Measurements from ENCODE around the gene GYS2.
"Not testable (repeated sequence)": the region's sequence is repeated elsewhere in the genome, so short reads cannot be mapped to it uniquely, and the experiment has no call there.

Gene GYS2

DNA sequence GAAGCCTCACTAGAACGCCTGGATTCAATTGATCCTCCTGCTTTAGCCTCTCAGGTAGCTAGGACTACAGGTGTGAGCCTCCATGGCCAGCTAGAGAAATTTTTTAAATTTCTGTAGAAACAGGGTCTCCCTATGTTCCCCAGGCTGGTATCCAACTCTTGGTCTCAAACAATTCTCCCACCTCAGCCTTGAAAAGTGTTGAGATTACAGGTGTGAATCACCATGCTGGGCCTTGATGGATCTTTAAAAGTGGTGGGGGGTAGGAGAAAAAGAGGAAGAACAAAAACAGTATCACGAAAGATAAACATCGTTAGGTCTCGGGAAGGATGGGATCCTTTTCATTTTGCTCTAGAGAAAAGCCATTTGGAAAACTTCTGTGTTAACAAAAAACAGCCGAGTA is 4.5 kb downstream of the GYS2 start:
- DNase-seq (ENCODE audit: low read depth): no peak

DNA sequence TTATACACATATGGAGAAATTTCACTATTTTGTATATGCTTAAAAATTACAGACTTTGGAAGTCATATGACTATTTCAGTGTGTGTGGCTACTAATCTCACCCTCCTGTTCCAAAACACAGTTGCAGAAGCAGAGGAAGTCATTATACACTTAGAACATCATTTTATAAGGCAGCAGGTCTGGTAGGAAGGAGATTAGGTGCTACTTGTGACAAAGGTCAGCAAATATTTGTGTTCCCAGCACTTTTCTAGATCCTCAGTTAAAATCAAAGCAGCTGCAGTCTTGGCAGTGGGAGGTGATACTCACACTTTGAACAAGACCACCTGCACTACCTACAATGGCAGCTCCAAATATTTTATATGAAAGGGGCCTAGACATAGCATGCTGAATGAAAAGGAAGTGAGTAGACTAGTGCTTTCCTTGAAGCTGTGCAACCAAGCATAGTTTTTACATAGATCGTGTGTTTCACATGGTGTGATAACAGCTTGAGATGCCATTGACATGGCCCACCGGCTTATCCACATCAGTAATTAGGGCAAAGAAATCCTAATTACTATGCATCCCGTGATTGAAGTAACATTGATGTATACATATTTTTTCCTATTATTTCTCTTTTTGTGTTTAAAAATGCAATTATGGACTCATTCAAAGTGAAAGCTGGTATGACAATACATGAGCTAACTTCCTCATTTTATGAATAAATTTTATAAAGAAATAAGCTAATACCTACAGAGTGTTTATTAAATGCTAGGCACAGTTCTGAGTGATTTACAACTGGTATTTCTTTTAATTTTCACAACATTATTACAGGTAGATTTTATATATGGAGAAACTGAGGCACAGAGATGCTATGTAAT is 5.3 kb downstream of the GYS2 start:
- no peak for DNase-seq (ENCODE audit: low read depth)

DNA sequence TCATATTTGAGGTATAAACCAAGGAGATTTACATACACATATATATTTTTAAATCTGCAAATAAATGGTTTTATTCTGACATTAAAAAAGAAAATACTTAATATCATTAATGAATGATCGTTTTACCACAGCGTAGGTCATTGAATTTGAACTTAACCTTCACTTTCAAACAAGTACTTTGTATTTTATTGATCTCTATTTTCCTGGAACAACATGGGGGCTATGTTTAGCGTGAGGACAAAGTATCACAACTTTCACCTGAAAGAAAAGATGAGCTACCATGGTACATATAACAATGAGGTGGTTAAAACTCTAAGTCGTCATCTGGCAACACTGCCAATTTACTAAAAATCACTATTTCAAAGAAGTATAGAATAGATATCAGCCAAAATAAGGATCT is 6.0 kb downstream of the GYS2 start:
- DNase-seq (ENCODE audit: low read depth): no peak

DNA sequence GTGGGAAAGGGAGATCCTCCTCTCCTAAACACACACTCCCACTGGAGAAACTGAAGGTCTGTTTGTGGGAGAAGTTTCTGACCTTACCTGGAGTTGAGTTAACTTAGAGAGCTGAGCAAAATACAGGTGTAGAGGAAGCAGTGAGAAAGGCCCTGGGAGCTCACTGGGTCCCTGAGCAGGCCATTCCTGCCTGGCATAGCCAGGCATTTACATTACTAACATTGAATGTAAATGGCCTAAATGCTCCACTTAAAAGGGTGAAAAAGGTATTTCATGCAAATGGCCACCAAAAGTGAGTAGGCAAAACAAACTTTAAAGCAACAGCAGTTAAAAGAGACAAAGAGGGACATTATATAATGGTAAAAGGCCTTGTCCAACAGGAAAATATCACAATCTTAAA is 9.3 kb downstream of the GYS2 start:
- DNase-seq (ENCODE audit: low read depth): not testable (repeated sequence)

DNA sequence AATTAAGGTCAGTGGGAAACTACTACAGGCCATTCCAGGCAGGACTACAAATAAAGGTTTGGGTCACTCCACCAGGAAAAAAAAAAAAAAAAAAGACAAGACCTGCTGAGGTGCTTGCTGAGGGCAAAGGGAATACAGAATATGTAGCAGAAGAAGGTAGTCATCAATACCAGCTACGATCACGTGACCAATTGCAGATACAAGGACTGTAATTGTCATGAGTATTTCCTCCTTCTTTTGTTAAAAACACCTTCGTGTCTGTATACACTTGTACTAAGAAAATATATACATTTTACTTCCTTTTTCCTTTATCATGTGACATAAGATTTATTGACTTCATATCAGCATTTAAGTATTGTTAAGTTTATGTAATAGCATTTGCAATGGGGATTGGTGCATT is 19.2 kb downstream of the GYS2 start:
- no peak for DNase-seq (ENCODE audit: low read depth)

DNA sequence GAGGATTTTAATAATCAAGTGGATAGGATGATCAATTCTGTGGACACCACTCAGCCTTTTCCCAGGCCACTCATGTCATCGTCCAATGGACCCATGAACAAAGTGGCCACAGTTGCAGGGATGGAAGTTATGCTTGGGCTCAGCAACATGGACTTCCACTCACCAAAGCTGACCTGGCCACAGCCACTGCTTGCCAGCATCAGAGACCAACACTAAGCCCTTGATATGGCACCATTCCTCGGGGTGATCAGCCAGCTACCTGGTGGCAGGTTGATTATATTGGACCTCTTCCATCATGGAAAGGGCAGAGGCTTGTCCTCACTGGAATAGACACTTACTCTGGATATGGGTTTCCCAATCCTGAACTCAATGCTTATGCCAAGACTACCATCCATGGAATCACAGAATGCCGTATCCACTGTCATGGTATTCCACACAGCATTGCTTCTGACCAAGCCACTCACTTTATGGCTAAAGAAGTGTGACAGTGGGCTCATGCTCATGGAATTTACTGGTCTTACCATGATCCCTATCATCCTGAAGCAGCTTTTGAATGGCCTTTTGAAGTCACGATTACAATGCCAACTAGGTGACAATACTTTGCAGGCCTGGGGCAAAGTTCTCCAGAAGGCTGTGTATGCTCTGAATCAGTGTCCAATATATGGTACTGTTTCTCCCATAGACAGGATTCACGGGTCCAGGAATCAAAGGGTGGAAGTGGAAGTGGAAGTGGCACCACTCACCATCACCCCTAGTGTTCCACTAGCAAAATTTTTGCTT is 20.1 kb downstream of the GYS2 start:
- not testable (repeated sequence) for DNase-seq (ENCODE audit: low read depth)

DNA sequence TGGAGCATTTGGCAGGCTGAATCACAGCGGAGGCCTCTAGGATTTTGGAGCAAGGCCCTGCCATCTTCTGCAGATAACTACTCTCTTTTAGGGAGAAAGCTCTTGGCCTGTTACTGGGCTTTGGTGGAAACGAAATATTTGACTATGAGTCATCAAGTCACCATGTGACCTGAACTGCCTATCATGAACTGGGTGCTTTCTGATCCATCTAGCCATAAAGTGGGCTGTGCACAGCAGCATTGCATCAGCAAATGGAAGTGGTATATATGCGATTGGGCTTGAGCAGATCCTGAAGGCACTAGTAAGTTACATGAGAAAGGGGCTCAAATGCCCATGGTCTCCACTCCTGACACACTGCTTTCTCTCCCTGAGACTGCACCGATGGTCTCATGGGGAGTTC is 21.1 kb downstream of the GYS2 start:
- DNase-seq (ENCODE audit: low read depth): peak; percentile 3

DNA sequence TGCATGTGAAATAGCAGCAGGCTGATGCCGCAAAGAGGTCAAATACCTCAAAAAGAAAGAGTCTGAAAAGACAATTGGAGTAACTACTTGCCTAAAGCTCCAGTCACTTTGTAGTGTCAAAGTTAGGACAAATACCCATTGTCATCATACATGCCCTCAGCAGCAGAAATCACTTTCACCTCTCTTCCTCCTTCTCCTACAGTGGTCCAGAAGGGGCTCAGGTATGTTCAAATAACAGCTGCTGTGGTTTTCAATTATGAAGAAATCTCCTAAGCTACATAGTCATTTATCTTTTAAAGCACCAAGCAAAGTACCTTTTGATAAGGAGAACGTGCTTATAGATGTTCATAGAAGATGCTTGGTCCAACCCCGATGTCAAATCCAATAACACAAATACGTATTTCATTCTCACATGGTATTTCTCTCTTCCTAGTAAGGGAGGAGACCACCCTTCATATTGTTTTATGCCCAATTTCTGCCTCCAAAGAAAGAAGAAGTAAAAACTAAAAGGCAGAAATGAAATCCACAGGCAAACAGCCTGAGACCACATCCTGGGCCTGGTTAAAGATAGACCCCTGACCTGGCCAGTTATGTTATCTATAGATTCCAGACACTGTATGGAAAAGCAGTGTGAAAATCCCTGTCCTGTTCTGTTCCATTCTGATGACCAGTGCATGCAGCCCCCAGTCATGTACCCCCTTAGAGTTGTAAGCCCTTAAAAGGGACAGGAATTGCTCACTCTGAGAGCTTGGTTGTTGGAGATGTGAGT is 23.7 kb downstream of the GYS2 start:
- no peak for DNase-seq (ENCODE audit: low read depth)

DNA sequence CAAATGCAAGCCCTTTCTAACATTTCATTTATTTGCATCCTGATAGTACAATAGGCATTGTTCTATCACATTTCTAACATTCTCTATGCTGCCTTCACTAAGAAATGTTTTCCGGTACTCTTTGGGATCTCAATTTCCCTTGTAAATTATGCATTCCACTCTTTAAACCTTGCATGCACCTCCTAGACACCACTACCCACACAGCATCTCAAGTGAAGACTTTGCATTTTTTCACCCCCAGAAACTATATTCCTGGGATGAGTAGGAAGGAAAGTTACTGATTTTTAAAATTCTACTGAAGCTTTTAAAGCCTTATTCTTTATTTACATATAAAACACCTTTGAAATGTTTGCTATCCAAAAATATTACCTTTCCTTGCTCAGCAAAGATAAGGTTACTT is 27.1 kb downstream of the GYS2 start:
- no peak for DNase-seq (ENCODE audit: low read depth)

DNA sequence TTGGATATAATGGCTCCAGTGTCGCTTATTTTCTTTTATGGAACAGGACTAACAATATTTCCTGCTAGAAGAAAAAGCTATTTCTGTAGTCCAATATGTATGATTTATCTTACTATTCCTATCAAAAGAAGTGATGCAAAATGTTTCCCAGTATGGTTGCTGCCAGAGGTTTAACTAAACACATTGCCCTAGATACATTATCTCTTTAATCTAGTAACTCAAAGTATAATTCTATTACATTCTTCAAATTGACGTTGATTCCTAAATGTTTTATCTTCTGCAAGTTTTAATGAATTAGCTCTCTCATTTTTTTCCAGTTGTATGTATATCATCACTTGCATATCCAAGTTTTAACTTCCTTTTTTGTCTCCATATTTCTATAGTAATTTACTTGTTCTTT is 28.2 kb downstream of the GYS2 start:
- DNase-seq (ENCODE audit: low read depth): no peak

DNA sequence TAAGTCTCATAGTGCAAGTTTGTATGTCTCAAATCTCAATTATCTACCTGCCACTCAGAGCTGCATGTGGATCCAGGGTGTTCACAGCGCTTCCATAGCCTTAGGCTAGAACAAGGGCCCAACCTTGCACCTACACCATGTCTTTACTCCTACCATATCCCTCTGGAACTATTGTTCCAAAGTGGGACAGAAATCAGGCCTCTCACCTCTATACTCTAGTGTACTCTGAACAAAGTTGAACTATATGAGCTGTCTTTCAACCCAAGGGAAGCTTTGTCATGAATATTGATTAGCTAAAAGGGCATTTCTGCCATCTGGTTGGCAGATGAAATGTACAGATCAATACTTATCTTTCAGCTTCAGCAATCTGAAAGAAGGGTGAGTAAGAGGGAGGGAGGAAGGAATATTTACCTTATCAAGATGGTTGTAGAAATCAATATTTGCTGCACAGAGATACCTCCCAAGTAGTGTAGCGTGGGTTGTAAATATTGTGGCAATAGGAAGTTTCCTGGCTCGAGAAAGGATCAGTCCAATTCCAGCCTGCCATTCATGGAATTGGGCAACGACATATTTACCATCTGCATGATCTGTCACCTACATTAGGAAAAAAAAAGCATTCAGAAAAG is 30.8 kb downstream of the GYS2 start:
- no peak for DNase-seq (ENCODE audit: low read depth)

DNA sequence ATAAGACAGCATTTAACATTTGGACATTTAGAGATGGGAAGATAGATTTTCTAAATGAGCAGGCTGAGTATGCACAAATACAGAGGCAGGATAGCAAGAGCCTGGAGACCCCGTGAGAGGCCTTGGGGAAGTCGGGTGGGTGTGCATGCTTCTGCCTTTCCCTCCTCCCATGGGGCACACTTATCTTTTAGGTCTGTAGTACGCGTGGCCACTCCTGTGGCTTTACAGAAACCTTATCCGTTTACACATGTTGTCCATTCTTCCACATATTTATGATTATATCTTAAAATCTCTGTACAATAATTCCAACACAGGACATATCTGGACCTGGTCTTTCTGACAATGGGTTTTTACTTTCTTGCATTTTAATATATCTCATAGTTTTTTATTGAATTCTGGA is 33.6 kb downstream of the GYS2 start:
- DNase-seq (ENCODE audit: low read depth): no peak

DNA sequence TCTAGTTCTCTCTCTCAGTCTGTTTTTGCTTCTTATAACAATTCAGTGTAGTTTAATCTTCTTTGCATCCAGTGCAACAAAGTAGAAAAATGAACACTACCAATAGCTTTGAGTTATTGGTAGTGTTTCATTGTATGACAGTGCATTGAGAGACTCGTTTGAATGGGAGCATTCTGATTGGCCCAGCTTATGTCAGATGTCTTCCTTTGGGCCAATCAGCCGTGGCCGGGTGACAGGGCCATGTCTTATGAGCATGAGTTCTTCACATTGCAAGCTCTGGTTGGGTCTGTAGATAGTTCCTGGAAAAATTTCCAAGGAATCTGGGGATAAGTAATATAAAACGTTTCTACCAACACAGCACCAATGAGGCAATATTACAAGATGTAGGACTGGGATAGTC is 36.5 kb downstream of the GYS2 start:
- DNase-seq (ENCODE audit: low read depth): no peak

DNA sequence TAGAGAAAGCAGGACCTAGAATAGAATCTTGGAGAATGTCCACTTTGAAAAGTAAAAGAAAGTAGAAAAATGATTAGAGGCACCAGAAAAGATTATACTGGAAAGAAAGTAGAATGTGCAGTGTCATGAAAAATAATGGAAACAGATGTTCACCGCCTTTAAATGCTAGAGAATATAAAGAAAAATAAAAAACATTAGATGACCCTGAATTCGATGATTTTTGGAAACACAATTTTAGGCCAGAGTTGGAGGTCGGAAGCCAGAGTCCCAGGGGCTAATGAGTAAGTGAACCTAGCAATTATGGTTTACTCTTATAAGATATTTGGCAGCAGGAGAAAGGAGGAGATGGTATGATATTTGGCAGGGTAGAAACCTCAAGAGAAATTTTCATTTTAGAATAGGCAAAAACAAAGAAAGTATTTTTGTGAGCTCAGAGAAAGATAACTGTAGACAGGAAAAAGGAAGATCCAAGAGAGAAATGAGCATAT is 37.7 kb downstream of the GYS2 start:
- DNase-seq (ENCODE audit: low read depth): no peak

DNA sequence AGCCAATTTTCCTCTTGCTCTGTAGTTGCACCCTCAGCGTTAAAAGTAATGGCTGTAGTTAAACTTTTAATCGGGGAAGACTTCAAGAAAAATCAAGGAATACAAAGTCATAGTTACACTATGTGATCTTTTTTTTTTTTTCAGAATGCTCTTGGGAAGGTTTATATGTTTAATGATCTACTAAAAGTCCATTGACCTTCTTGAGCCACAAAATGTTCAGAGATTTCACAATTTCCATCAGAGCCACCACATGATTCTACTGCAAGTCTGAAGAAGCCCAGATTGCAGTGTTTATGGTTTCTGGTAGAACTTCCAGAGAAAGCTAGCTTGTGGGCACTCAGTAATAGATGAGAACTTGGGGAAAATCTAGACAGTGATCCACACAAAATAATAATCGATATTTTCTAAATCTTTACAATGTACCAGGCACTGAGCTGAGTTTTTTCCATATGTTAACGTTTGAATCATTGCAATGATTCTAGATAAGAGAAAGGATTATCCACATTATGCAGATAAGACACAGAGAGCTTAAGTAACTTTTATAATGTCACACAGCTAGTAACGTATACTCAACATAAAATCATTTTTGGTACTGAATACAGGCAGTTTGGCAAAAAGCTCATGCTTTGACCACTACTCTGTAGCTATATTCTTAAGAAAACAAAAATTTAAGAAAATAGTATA is 38.3 kb downstream of the GYS2 start:
- no peak for DNase-seq (ENCODE audit: low read depth)

DNA sequence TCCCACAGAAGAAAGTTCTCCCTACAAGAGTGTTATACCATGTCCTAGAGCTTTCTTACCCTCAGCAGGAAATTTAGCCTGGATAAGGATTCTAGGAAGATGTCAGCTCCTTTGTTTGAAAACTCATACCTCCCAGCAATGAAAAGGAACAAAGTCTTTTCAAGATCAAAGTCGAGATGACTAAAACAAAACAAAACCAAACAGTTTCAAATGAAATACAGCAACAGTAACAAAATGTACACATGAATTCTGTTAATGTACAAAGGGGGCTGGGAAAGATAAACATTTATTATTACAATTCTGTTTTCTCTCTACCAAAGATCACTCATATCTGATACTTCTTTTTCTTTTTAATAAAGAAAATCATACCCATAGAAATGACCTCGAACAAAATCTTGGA is 41.8 kb downstream of the GYS2 start:
- no peak for DNase-seq (ENCODE audit: low read depth)

DNA sequence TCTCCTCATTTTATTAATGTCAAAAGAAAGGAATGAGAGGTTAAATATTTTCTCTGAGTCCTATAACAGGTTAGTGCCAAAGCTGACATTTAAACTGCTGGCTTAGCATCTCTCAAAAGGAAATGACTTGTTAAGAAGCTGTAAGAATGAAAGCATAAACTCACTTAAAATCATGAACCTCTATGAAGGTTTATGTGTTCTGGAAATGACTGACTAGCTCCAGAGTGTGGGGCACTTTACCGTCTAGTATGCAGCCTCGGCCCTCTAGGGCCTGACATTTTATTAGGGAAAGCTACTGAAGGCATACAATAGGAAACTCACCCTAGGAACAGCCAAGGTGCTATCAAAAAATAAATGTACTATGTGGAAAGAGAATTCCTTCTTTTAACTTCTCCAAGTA is 43.5 kb downstream of the GYS2 start:
- DNase-seq (ENCODE audit: low read depth): no peak

DNA sequence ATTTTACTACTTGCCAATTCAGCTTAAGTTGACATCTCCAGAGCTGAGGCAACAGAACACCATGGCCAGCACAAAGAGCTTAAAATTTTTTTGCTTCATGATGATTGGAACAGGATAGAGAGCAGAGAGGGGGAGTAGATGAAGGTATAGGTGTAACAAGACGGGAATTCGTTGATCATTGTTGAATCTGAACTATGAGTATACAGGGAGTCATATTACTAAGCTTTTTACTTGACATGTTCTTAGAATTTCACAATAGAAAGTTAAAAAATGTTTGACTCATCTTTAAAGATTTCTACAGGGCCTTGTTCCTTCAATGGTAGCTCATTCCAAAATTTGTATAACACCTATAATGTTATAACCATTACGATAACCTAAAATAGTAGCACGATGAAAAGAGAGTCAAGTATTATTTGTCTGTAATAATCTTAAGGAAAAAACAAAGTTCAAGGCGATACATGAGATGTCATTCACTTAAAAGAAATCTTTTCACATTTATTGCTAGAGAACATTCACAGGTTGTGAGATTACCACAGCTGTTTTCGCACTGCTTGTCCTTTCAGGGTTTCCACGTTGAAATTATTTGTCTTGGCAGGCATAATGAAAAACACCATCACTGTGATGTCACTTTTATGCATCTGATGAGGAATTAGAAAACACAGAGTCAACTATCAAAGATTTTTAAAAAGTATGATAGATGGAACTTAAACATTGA is 44.6 kb downstream of the GYS2 start:
- peak; percentile 11 for DNase-seq (ENCODE audit: low read depth)

DNA sequence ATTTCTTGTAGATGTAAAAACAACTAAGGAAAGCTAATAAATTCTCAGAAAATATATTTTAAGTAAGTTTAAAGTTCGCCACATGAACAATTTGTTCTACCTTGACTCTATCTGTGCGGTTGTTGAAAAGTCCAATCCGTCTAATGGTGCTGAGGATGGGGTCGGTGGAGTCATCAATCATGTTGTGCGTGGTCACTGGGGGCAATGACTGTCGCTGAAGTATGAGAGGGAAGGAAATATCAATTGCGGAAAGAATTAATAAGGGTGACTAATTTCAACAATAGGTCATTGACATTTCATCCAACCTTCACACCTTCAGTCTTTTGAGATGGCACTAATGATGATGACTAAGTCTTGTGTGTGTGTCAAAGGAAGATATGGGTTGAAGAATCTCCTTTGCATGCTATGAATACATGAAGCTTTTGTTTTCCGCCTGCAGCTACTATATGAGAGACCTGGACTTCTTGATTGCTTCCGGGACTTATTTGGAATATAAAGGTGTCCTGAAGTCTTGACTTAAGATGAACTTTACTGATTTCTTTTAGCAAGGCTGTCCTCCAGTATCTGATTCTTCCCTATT is 46.5 kb downstream of the GYS2 start:
- no peak for DNase-seq (ENCODE audit: low read depth)

DNA sequence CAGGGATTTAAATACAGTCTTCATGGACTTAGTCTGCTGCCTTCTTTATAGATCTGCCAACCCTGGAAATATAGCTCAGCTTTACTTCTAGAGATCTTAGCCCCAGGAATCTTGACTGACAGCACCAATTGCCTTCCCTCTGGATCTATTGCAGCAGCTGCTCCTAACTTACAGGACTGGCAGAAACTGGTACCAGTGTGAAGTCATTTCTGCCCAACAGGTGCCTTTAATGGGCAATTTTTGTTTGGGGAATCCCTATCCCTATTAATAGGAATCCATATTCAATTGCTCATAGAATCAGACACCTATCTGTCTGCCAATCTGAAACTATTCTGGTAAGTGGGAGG is 51.3 kb downstream of the GYS2 start:
- DNase-seq (ENCODE audit: low read depth): no peak

Measured in EH (cell line).